Mesenchymal stem cell (in vitro differentiated cells and primary cell): ENCODE results near the gene MST1.
A peak's percentile ranks its signal among the peaks of the same experiment; 100 is the strongest.

Experiments
- DNase-seq: peaks from one replicate; pipeline ENCODE4 v3.0.0-alpha.2; 2013
- H2AFZ ChIP-seq: one replicate; pipeline ENCODE4 v1.6.1; 2013; ENCODE audit warnings: low read depth, mild to moderate bottlenecking, control low read depth, inconsistent platforms, low read length, moderate library complexity
- H2AK5ac ChIP-seq: 2 replicates; pipeline ENCODE4 v1.6.1; 2013; ENCODE audit warnings: low read length, moderate library complexity, mild to moderate bottlenecking, inconsistent platforms; ENCODE audit not compliant: severe bottlenecking
- H2BK120ac ChIP-seq: one replicate; pipeline ENCODE4 v1.6.1; 2013; ENCODE audit warnings: low read depth, mild to moderate bottlenecking, inconsistent platforms, low read length, moderate library complexity
- H2BK12ac ChIP-seq, 2 experiments: one replicate each; pipeline ENCODE4 v1.6.1; 2013; ENCODE audit warnings: inconsistent platforms in 2 of 2, low read length in 2 of 2, mild to moderate bottlenecking in 2 of 2, moderate library complexity in 2 of 2, control low read depth in 1 of 2
- H2BK15ac ChIP-seq: one replicate; pipeline ENCODE4 v1.6.1; 2013; ENCODE audit warnings: mild to moderate bottlenecking, low read depth, inconsistent platforms; ENCODE audit not compliant: poor library complexity, severe bottlenecking
- H2BK5ac ChIP-seq: 2 replicates; pipeline ENCODE4 v1.6.1; 2013; ENCODE audit warnings: low read depth, mild to moderate bottlenecking, low read length, control low read depth, inconsistent platforms; ENCODE audit not compliant: poor library complexity, severe bottlenecking
- H3K14ac ChIP-seq, 2 experiments: one replicate each; pipeline ENCODE4 v1.6.1; 2013; ENCODE audit warnings: inconsistent platforms in 2 of 2, low read length in 2 of 2, control low read depth in 1 of 2, mild to moderate bottlenecking in 1 of 2, moderate library complexity in 1 of 2
- H3K18ac ChIP-seq, 2 experiments: one replicate each; pipeline ENCODE4 v1.6.1; 2013; ENCODE audit warnings: inconsistent platforms in 2 of 2, low read length in 2 of 2, control low read depth in 1 of 2, low read depth in 1 of 2, mild to moderate bottlenecking in 1 of 2
- H3K23ac ChIP-seq, 2 experiments: one replicate each; pipeline ENCODE4 v1.6.1; 2013; ENCODE audit warnings: inconsistent platforms in 2 of 2, low read length in 2 of 2, mild to moderate bottlenecking in 2 of 2, moderate library complexity in 2 of 2, control low read depth in 1 of 2
- H3K27ac ChIP-seq: 2 replicates; pipeline ENCODE4 v1.5.1; 2013; ENCODE audit warnings: mild to moderate bottlenecking, moderate library complexity, low read length, control low read depth, inconsistent platforms; ENCODE audit not compliant: poor library complexity, severe bottlenecking
- H3K27me3 ChIP-seq, 2 experiments: 2 replicates each; pipeline versions ENCODE4 v1.6.1 to v1.7.0; 2013; ENCODE audit warnings: low read length in 2 of 2, mild to moderate bottlenecking in 2 of 2, moderate library complexity in 2 of 2, control low read depth in 1 of 2, inconsistent platforms in 1 of 2; ENCODE audit not compliant: control insufficient read depth in 1 of 2, insufficient read depth in 1 of 2
- H3K36me3 ChIP-seq, 2 experiments: 2 replicates each; pipeline versions ENCODE4 v1.6.1 to v1.7.0; 2013; ENCODE audit warnings: low read length in 2 of 2, control low read depth in 1 of 2, inconsistent platforms in 1 of 2, low read depth in 1 of 2, mild to moderate bottlenecking in 1 of 2; ENCODE audit not compliant: insufficient read depth in 2 of 2, control insufficient read depth in 1 of 2
- H3K4ac ChIP-seq, 2 experiments: one replicate each; pipeline ENCODE4 v1.6.1; 2013; ENCODE audit warnings: inconsistent platforms in 2 of 2, low read length in 2 of 2, mild to moderate bottlenecking in 2 of 2, moderate library complexity in 2 of 2, control low read depth in 1 of 2, low read depth in 1 of 2
- H3K4me1 ChIP-seq: 2 replicates; pipeline ENCODE4 v1.6.1; 2013; ENCODE audit warnings: low read depth, low read length, control low read depth; ENCODE audit not compliant: control insufficient read depth, insufficient read depth
- H3K4me2 ChIP-seq: 2 replicates; pipeline ENCODE4 v1.6.1; 2013; ENCODE audit warnings: low read length, mild to moderate bottlenecking, inconsistent platforms; ENCODE audit not compliant: poor library complexity, severe bottlenecking
- H3K4me3 ChIP-seq, 2 experiments: 2 replicates each; pipeline versions ENCODE4 v1.5.1 to v1.7.0; 2013; ENCODE audit warnings: low read length in 2 of 2, mild to moderate bottlenecking in 2 of 2, control low read depth in 1 of 2, low read depth in 1 of 2; ENCODE audit not compliant: insufficient read depth in 1 of 2
- H3K79me1 ChIP-seq: replicated peaks from 2 replicates; pipeline ENCODE4 v1.6.1; 2013; ENCODE audit warnings: mild to moderate bottlenecking, control low read depth, low read length, inconsistent platforms; ENCODE audit not compliant: poor library complexity, severe bottlenecking
- H3K9ac ChIP-seq: 2 replicates; pipeline ENCODE4 v1.7.0; 2013; ENCODE audit warnings: mild to moderate bottlenecking, low read length, moderate library complexity
- H3K9me3 ChIP-seq: 2 replicates; pipeline ENCODE4 v1.7.0; 2013; ENCODE audit warnings: mild to moderate bottlenecking, low read length; ENCODE audit not compliant: control insufficient read depth
- H4K8ac ChIP-seq: one replicate; pipeline ENCODE4 v1.6.1; 2013; ENCODE audit warnings: inconsistent platforms, mild to moderate bottlenecking, low read length, moderate library complexity
- H4K91ac ChIP-seq: one replicate; pipeline ENCODE4 v1.6.1; 2013; ENCODE audit warnings: mild to moderate bottlenecking, low read length, inconsistent platforms
- WGBS: methylation state at CpG from one replicate; pipeline ENCODE4 v1.1.7; 2013; ENCODE audit warnings: mixed read lengths; 5-methylcytosine and 5-hydroxymethylcytosine counted together

Gene MST1

DNA sequence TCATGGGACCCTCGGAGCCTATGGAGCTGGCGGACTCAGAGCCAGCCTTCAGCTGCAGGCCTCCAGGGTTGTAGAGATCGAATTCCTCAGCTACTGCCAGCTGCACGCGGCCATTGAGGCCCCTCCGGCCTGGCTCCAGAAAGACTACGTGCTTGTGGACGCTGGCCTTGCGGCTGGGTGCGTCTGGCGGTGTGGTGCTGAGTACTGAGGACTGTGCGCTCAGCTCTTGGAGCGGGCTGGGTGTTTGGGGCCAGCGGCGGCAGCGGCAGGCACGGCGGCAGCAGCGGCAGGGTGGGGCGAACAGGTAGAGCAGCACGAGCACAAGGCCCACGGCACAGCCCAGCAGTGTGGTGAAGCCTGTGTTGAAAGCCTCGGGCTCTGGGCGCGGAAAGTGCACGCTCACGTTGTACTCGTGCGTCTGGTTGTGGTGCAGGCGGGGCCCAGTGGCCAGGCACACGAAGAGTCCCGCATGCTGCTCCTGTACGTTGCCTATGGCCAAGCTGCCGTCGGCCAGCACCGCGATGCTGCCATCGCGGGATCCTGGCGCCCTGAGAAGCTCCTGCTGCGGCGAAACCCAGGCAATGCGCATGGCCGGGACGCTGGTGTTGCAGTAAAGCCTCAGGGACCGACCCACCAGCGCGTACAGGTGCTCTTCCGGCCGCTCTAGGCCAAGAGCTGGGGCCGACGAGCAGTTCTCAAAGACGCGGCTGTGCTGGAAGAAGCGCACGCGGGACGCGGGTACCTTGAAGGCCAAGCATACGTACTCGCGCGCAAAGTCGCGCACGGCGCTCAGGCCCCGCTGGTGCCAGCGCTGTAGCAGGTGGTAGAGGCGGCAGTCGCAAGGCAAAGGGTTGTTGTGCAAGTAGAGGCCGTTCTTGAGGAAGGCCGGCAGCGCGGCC lies 28.9 kb upstream of the MST1 start:
- Histone ChIP-seq H3K79me1 (peaks cover 16% of the 10 kb centered on the region), H4K91ac (peak overlapping the region; percentile 18), H3K4me3 (no peak overlapping the region), H3K14ac (no peak overlapping the region), H2AFZ (no peak overlapping the region), H3K4me1 (peaks cover 27% of the 10 kb centered on the region), H3K4me2 (no peak overlapping the region), H4K8ac (peak overlapping the region; percentile 53), H2BK120ac (no peak overlapping the region), H3K9ac (no peak overlapping the region), H3K36me3 (peaks cover 33 to 78% of the 10 kb centered on the region in 2 experiments), H3K18ac (no peak overlapping the region), H2BK5ac (no peak overlapping the region), H2AK5ac (no peak overlapping the region), H3K4ac (no peak overlapping the region), H3K9me3 (no peaks in the 10 kb centered on the region), H2BK12ac (no peak overlapping the region), H3K23ac (no peak overlapping the region), H3K27me3 (no peaks in the 10 kb centered on the region), H3K27ac (no peak overlapping the region), H2BK15ac (no peak overlapping the region)
- WGBS = 74% methylated on average over 75 of the region's 75 CpGs
- DNase-seq = no peak

DNA sequence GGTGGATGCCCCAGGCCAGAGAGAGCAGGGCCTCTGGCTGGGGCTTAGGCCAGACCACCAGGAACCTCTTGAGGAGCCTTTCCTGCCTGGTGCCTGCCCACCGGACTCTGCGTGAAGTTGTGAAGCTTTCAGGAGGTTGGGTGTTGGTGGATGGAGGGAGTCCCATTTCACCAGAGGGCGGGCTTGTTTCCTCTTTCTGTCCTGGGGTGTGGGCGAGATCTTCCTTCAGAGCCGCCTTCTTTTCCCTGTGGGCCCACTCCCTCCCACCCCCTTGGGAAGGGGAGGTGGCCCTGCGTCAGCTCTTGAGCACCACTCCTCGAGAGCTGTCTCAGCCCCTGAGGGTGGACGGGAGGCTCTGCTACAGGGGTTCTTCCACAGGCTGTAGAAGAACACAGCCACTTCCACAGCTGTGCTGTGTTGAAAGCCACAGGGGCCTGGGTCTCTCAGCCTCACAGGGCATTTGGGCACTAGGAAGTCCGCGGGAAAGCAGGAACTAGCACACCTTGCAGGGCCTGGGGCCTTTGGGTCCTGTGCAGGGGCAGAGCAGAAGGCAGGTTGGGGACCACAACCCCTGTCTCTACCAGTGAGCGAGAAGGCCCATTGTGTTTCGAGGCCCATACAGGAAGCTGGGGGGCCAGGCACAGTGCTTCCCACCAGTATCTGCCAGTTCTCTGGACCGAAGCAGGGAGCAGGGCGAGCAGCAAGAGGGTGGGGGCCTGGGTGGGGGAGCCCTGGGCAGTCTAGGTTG lies 28.1 kb upstream of the MST1 start:
- Histone ChIP-seq H3K27ac (no peak overlapping the region), H3K79me1 (peaks cover 11% of the 10 kb centered on the region), H4K8ac (no peak overlapping the region), H4K91ac (no peak overlapping the region), H3K36me3 (peaks cover 35 to 78% of the 10 kb centered on the region in 2 experiments), H3K18ac (no peak overlapping the region), H2AFZ (no peak overlapping the region), H2BK15ac (no peak overlapping the region), H3K9ac (peak overlapping the region; percentile 8), H3K4ac (no peak overlapping the region), H3K9me3 (no peaks in the 10 kb centered on the region), H3K27me3 (no peaks in the 10 kb centered on the region), H2BK120ac (no peak overlapping the region), H2BK5ac (no peak overlapping the region), H3K4me1 (peaks cover 22% of the 10 kb centered on the region), H2AK5ac (no peak overlapping the region), H3K4me3 (no peak overlapping the region), H3K14ac (no peak overlapping the region), H3K4me2 (no peak overlapping the region), H2BK12ac (no peak overlapping the region), H3K23ac (no peak overlapping the region)
- DNase-seq = no peak
- WGBS = 92% methylated on average over 14 of the region's 14 CpGs

DNA sequence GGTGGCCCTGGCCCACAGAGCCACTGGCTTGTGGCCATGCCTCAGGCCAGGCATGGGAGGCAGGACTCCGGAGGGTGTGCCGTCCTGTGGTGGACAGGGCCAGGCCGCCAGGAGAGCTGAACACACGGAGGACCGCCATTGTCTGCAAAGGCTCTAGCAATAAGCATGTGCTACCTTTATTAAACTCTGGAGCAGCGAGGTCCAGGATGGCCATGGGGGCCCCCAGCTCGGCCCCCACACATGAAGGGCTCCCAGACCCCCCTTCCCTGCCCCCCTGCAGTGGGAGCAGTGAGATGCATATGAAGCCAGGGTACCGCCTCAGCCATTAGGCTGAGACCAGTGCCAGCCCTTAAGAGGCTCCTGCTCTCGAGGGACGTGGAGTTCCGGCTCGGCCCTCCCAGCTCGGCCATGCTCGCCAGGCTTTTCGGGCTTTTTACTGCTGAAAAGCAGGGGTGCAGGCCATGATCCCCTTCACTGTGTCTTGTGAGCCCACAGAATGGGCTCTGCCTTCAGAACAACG lies 27.5 kb upstream of the MST1 start:
- no peak overlapping the region for H2BK5ac ChIP-seq
- peaks cover 30 to 75% of the 10 kb centered on the region in 2 experiments for H3K36me3 ChIP-seq
- no peak overlapping the region for H3K23ac ChIP-seq
- H3K9me3 ChIP-seq = no peaks in the 10 kb centered on the region
- no peak overlapping the region for H4K91ac ChIP-seq
- H3K27ac ChIP-seq = no peak overlapping the region
- H2BK15ac ChIP-seq = no peak overlapping the region
- no peak overlapping the region for H3K4ac ChIP-seq
- H4K8ac ChIP-seq = no peak overlapping the region
- peak overlapping the region; percentile 8 for H3K9ac ChIP-seq
- H3K4me3 ChIP-seq = no peak overlapping the region
- no peak overlapping the region for H2AFZ ChIP-seq
- peaks cover 16% of the 10 kb centered on the region for H3K4me1 ChIP-seq
- H2BK120ac ChIP-seq = no peak overlapping the region
- no peak overlapping the region for H2BK12ac ChIP-seq
- DNase-seq = no peak
- H3K18ac ChIP-seq = no peak overlapping the region
- H2AK5ac ChIP-seq = no peak overlapping the region
- H3K14ac ChIP-seq = no peak overlapping the region
- H3K27me3 ChIP-seq = no peaks in the 10 kb centered on the region
- 96% methylated on average over 15 of the region's 16 CpGs for WGBS
- no peak overlapping the region for H3K4me2 ChIP-seq
- H3K79me1 ChIP-seq = peaks cover 5% of the 10 kb centered on the region

DNA sequence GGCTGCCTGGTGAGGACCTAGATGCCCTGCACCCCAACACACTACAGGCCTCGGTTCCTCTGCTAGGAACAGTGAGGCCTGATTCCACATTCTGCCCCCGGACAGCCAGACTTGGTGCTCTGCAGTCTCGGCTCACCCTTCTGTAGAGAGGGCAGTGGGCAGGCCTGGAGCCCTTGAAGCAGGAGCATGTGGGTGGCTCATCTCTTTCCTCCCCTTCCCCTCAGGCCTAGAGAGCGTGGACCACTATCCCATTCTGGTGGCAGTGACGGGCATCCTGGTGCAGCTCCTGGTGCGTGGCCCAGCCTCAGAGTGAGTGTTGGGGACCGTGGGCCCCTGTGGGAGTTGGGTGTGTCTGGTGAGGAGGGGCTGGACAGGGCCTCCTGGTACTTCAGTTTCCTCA lies 26.9 kb upstream of the MST1 start:
- WGBS = over 99% methylated on average over 6 of the region's 7 CpGs
- no peak overlapping the region for H3K4me2 ChIP-seq
- H3K79me1 ChIP-seq = peaks cover 5% of the 10 kb centered on the region
- no peak overlapping the region for H3K18ac ChIP-seq
- H3K14ac ChIP-seq = no peak overlapping the region
- peaks cover 28 to 73% of the 10 kb centered on the region in 2 experiments for H3K36me3 ChIP-seq
- peaks cover 14% of the 10 kb centered on the region for H3K4me1 ChIP-seq
- H2BK120ac ChIP-seq = no peak overlapping the region
- H2AK5ac ChIP-seq = no peak overlapping the region
- H4K8ac ChIP-seq = no peak overlapping the region
- H3K4ac ChIP-seq = no peak overlapping the region
- no peaks in the 10 kb centered on the region for H3K27me3 ChIP-seq
- no peak overlapping the region for H4K91ac ChIP-seq
- H3K27ac ChIP-seq = no peak overlapping the region
- H3K9me3 ChIP-seq = no peaks in the 10 kb centered on the region
- H3K4me3 ChIP-seq = no peak overlapping the region
- H3K9ac ChIP-seq = no peak overlapping the region
- no peak overlapping the region for H3K23ac ChIP-seq
- H2AFZ ChIP-seq = no peak overlapping the region
- H2BK5ac ChIP-seq = no peak overlapping the region
- DNase-seq = no peak
- H2BK15ac ChIP-seq = no peak overlapping the region
- no peak overlapping the region for H2BK12ac ChIP-seq
